Activated T-cell treated with anti-CD3 and anti-CD28 coated beads, Interleukin-2, amount 50 U/mL, for 48 hours (primary cell): ENCODE measurements around the gene GPC5.
"Not testable (repeated sequence)": the region's sequence is repeated elsewhere in the genome, so short reads cannot be mapped to it uniquely, and the experiment has no call there.

Experiments
- DNase-seq, 2 experiments: peaks; one replicate each; pipeline ENCODE4 v3.0.0-alpha.2; 2020

The GPC5 gene

GRCh38 chr13:91369441-91369831, 29.0 kb upstream of the GPC5 start:
- DNase-seq = peak in 1 of 2 experiments; percentile 46

- DNase-seq = no peak
Observed at GRCh38 chr13:91370501-91370900, 27.9 kb upstream of the GPC5 start.

GRCh38 chr13:91372911-91373310, 25.5 kb upstream of the GPC5 start:
- no peak for DNase-seq

- no peak for DNase-seq
Observed at GRCh38 chr13:91375116-91375729, 23.2 kb upstream of the GPC5 start.

DNA sequence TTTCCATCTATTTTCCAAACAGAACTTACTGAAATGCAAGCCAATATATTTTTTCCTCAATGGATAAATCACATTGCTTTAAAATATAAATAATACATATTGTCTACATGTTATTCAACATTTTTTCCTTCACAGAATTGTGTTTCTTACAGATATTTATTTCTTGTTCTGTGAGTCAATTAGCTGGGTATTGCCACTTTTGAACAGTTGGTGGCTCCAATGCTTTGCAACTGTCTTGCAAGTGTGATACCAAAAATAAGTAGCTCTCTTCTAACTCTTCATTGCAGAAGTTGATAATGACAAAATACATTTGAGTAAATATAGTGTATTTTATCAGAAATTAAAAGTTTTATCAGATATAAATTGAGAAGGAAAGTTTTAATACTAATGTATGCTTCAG, 17.1 kb upstream of the GPC5 start:
- no peak for DNase-seq

DNA sequence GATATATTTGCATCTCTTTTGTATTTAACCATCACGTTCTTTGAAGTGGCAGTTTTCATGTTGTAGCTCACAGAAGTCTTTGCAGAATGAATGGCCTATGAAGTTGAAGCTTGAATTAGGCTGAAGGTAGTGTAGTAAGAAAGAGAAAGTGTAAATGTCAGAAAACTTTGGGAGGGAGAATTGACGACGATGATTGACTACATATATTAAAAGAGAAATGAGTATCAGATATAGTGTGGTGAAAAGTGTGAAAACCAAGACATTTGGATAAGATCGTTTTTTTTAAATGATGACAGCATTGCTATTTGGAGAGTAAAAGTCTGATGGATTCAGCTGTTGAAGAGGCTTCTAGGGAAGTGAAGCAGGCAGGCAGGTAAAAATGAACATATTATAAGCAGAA, 14.6 kb upstream of the GPC5 start:
- DNase-seq = no peak

GRCh38 chr13:91384896-91385295, 13.5 kb upstream of the GPC5 start:
- no peak for DNase-seq

GRCh38 chr13:91389186-91389585, 9.2 kb upstream of the GPC5 start:
- no peak for DNase-seq

GRCh38 chr13:91397595-91397994, 826 bp upstream of the GPC5 start:
- no peak for DNase-seq

GRCh38 chr13:91399189-91400062, 1.0 kb downstream of the GPC5 start:
- DNase-seq = peak; percentile 19 to 23

DNA sequence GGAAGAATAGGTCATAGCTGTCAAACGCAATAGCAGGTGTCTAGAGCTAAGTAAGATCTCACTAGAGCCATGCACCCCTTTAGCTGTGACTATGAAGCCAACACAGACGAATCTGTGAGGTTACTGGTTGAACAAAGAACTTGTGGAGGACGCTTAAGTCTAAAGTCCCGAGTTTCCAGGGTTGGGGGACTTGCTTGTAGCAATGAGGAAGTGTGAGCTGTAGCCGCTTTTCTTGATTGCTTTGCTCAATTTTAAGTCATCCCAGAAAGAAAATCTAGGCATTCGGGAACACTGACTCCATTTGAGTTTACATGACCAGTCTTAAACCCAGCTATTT, 1.6 kb downstream of the GPC5 start:
- DNase-seq = no peak

GRCh38 chr13:91400671-91401070, 2.2 kb downstream of the GPC5 start:
- DNase-seq = no peak

- DNase-seq = no peak
Observed at GRCh38 chr13:91401920-91402319, 3.5 kb downstream of the GPC5 start.

DNA sequence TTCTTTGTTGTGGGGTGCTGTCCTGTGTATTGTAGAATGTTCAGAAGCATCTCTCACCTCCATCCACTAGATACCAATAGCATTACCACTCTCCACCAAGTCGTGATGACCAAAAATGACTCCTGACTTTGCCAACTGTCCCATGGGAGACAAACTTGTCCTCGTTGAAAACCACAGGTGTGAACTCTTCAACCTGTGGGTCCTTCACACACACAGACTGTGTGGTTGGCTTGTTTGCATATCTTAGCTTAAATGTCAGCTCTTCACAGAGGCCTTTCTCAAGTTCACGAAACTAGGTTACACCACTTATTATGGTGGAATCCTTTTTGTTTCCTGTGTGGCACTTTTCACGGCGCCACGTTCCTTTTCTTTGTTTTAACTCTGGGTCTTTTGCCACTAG, 6.8 kb downstream of the GPC5 start:
- DNase-seq = no peak

DNA sequence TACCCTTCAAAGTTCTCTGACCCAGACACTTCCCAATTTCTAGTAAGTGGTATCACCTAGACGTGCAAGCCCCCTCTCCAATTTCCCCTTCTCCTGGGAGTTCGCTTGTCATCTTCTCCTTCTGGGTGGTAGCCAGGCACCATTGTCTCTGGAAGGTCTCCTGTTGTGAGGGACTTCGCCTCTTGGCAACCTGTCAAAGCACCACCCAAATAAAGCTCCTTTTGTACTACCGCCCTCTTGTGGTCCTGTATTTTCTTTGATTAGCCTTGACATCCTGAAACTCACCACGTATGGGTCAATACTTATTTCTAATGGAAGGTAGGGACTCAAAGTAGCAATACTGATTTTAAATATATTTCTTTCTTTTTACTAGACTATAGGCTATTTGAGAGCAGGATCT, 8.2 kb downstream of the GPC5 start:
- peak in 1 of 2 experiments; percentile 29 for DNase-seq

DNA sequence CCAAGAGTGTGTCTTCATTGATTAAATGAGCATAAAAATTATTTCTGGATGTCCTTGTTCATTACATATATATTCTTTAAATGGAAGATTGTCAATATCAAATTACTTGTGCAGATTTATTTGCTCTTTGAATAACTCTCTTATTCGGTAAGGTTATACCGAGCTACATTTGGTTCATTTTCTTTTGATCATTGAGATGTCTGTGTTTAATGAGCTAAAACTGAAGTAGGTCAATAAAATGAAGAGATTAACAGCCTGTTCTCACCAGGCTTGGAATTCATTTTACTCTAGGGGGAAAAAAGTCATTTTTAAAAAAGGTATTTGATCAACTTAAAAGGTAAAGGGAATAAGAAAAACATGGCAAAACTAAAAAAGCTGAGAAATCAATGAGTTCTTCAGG, 10.6 kb downstream of the GPC5 start:
- DNase-seq = no peak

DNA sequence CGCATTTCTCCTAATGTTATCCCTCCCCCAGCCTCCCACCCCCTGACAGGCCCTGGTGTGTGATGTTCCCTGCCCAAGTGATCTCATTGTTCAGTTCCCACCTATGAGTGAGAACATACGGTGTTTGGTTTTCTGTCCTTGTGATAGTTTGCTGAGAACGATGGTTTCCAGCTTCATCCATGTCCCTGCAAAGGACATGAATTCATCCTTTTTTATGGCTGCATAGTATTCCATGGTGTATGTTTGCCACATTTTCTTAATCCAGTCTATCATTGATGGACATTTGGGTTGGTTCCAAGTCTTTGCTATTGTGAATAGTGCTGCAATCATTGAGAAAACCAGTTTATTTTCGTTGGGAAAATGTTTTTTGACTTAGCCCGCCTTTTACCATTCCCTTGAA, 18.2 kb downstream of the GPC5 start:
- DNase-seq = not testable (repeated sequence)

DNA sequence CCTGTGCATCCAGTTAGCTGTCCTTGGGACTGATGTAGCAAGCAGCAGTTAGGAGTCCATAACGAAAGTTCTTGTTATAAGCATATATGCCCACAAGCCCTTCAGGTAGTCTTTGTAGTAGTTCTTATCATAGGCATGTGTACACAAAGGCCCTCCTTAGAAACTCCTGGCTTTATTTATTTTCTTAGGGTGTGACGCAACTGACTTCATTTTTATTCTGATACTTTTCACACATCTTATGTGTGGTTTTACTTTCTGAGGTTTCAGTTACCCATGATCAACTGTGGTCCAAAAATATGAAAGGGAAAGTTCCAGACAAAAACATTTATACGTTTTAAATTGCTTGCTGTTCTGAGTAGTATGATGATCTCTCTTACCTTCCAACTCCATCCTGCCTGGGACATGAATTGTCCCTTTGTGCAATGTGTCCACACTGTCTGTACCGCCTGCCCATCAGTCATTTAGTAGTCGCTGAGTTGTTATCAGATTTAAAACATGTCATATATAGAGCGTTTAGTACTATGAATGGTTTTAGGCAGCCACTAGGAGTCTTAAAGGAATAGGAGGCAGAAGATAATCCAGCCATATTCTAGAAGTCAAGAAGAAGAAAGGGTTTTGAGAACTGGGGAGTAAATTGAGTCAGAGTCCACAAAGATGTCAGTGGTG, 19.4 kb downstream of the GPC5 start:
- no peak for DNase-seq

- DNase-seq = no peak
Observed at GRCh38 chr13:91426913-91427312, 28.5 kb downstream of the GPC5 start.

- not testable (repeated sequence) for DNase-seq
Observed at GRCh38 chr13:91438674-91439073, 40.3 kb downstream of the GPC5 start.

- no peak for DNase-seq
Observed at GRCh38 chr13:91450913-91451312, 52.5 kb downstream of the GPC5 start.

- DNase-seq = no peak
Observed at GRCh38 chr13:91454666-91455065, 56.2 kb downstream of the GPC5 start.

GRCh38 chr13:91456837-91457236, 58.4 kb downstream of the GPC5 start:
- DNase-seq = no peak

- no peak for DNase-seq
Observed at GRCh38 chr13:91459485-91459884, 61.1 kb downstream of the GPC5 start.
